Ovary (tissue), 3 donors: Measurements from ENCODE around the gene FAM83D.

Experiments used
- CTCF ChIP-seq, 3 donors: fragments of 450-650 bp in 2 of 3; fragments of 200-600 bp in 1 of 3; IDR thresholded peaks; one replicate each; pipeline versions ENCODE4 v1.5.1 to v1.8.0; 2016 to 2022; ENCODE audit warnings: antibody characterized with exemption in 3 of 3, mild to moderate bottlenecking in 1 of 3
- EP300 ChIP-seq: sonication (generic); formaldehyde crosslinking; IDR thresholded peaks from one replicate; pipeline ENCODE4 v1.6.1; 2017; ENCODE audit warnings: antibody characterized with exemption
- POLR2A ChIP-seq: fragments of 450-650 bp; IDR thresholded peaks from one replicate; pipeline ENCODE4 v1.6.1; 2017; ENCODE audit warnings: antibody characterized with exemption, mild to moderate bottlenecking, moderate library complexity
- donor health status: DM: no; HTN: no; CAD: no.

GRCh38 chr20:38893056-38893564, 33.1 kb upstream of the FAM83D start:
- TF ChIP-seq CTCF (IDR thresholded peaks at IDR 0.05) (no peak), POLR2A (no peak), EP300 (no peak)
